ENCODE measurements around the gene HIP1.

Gene HIP1

DNA sequence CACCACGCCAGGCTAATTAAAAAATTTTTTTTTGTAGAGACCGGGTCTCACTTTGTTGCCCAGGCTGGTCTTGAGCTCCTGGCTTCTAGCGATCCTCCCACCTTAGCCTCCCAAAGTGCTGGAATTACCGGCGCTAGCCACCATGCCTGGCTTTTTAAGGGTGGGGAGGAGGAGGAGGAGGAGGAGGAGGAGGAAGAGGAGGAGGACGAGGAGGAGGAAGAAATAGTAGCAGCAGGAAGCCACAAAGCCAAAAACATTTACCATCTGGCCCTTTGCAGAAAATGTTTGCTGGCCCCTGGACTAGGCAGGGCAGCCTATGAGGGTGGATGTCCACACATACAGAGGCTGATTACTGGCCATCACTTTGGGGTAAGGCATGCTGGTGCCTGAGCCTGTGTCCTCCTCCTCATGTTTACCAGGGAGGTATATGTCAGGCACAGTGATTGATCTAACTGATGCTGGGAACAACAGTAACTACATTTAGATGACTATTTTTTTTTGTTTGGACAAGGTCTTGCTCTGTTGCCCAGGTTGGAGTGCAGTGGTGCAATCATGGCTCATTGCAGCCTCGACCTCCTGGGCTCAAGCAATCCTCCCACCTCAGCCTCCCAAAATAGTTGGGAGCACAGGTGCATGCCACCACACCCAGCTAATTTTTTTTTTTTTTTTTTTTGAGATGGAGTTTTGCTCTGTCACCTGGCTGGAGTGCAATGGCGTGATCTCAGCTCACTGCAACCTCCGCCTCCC lies 122.1 kb downstream of the HIP1 start:
- TF ChIP-seq, protein P1, sequence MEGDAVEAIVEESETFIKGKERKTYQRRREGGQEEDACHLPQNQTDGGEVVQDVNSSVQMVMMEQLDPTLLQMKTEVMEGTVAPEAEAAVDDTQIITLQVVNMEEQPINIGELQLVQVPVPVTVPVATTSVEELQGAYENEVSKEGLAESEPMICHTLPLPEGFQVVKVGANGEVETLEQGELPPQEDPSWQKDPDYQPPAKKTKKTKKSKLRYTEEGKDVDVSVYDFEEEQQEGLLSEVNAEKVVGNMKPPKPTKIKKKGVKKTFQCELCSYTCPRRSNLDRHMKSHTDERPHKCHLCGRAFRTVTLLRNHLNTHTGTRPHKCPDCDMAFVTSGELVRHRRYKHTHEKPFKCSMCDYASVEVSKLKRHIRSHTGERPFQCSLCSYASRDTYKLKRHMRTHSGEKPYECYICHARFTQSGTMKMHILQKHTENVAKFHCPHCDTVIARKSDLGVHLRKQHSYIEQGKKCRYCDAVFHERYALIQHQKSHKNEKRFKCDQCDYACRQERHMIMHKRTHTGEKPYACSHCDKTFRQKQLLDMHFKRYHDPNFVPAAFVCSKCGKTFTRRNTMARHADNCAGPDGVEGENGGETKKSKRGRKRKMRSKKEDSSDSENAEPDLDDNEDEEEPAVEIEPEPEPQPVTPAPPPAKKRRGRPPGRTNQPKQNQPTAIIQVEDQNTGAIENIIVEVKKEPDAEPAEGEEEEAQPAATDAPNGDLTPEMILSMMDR (IDR thresholded peaks at IDR 0.05), result no peak

DNA sequence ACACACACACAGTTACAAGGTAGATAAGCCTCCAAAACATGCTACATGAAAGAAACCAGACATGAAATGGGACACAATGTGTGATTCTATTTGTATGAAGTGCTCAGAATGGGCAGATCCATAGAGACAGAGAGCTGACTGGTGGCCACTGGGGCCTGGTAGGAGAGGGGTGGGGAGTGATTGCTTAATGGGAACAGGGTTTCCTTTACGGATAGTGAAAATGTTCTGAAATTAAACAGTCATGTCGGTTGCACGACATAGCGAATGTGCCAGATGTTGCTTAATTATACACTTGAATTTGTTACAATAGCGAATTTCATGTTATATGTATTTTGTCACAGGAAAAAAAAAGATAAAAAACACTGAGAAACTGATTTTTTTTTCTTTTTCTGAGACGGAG lies 124.3 kb downstream of the HIP1 start:
- TF ChIP-seq, protein P1 (IDR thresholded peaks at IDR 0.05), result no peak

GRCh38 chr7:75613351-75613750 lies 125.4 kb downstream of the HIP1 start:
- TF ChIP-seq, protein P1 (IDR thresholded peaks at IDR 0.05), result no peak

- TF ChIP-seq, protein P1 (IDR thresholded peaks at IDR 0.05), result no peak
Measured at GRCh38 chr7:75611557-75612178, 127.1 kb downstream of the HIP1 start.

DNA sequence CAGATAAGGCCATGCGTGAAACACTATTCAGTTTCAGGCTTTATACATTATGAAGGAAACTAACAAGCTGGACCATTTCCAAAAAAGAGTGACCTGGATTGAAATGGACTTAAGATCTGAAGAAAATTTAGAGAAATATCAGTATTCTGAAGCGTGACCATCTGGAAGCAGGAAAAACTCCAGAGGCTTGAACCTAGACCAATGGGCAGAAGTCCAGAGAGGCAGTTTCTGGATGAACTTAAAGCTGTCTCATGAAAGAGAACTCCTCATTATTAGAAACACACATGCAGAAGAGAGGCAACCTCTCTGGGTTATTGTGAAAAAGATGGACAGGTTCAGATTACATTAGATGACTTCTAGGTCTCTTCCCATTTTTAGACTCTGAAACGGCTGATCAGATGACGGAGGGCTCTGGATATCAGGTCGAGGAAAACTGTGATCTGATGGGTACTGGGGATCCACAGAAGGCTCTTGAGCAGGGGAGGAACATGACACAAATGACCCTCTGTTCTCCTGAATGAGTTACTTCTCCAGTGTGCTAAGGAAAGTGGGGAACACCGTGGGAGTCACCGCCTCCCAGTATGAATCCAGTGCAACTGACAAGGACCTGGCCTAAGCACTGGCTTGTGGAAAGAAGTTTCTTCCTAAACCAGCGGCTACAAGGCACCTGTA lies 130.2 kb downstream of the HIP1 start:
- TF ChIP-seq, protein P1 (IDR thresholded peaks at IDR 0.05), result no peak

- TF ChIP-seq, protein P1 (IDR thresholded peaks at IDR 0.05), result no peak
Measured at GRCh38 chr7:75604408-75604807, 134.3 kb downstream of the HIP1 start.

- TF ChIP-seq, protein P1 (IDR thresholded peaks at IDR 0.05), result no peak
Measured at GRCh38 chr7:75601539-75601938, 137.2 kb downstream of the HIP1 start.

Data from LNCAP (cell line).